Endodermal cell (in vitro differentiated cells): Measurements from ENCODE around the gene FHOD1. TPM values are rescaled to one million over a fixed set of nuclear protein-coding genes. Genes with fewer than 3 reads are reported as not detected.

Experiments used
- DNase-seq: peaks from one replicate; pipeline ENCODE4 v3.0.0-alpha.2; 2017
- H3K27ac ChIP-seq: 2 replicates; pipeline ENCODE4 v1.5.1; 2013; ENCODE audit warnings: mild to moderate bottlenecking, low read depth, low read length, moderate library complexity
- H3K27me3 ChIP-seq: 2 replicates; pipeline ENCODE4 v1.6.1; 2013; ENCODE audit warnings: mild to moderate bottlenecking, low read length, moderate library complexity; ENCODE audit not compliant: insufficient read depth, control insufficient read depth, poor library complexity, severe bottlenecking
- H3K36me3 ChIP-seq: 2 replicates; pipeline ENCODE4 v1.7.0; 2013; ENCODE audit warnings: mild to moderate bottlenecking, low read length, moderate library complexity; ENCODE audit not compliant: control insufficient read depth, insufficient read depth
- H3K4me1 ChIP-seq: one replicate; pipeline ENCODE4 v1.7.0; 2013; ENCODE audit warnings: low read length; ENCODE audit not compliant: control insufficient read depth, insufficient read depth
- H3K4me3 ChIP-seq: 2 replicates; pipeline ENCODE4 v1.5.1; 2013; ENCODE audit warnings: mild to moderate bottlenecking, low read length, moderate library complexity
- H3K9ac ChIP-seq: 2 replicates; pipeline ENCODE4 v1.6.1; 2013; ENCODE audit warnings: mild to moderate bottlenecking, low read length, moderate library complexity; ENCODE audit not compliant: poor library complexity, severe bottlenecking; ENCODE audit errors: extremely low read depth
- H3K9me3 ChIP-seq: 2 replicates; pipeline ENCODE4 v1.6.1; 2013; ENCODE audit warnings: mild to moderate bottlenecking, low read length, moderate library complexity; ENCODE audit not compliant: control insufficient read depth
- H3K27ac Mint-ChIP-seq: 2 replicates; pipeline ENCODE4 v1.8.0; 2020; ENCODE audit warnings: mixed read lengths
- H3K27me3 Mint-ChIP-seq: 2 replicates; pipeline ENCODE4 v1.8.0; 2021; ENCODE audit warnings: mild to moderate bottlenecking, mixed read lengths; ENCODE audit not compliant: insufficient read depth
- H3K36me3 Mint-ChIP-seq: 2 replicates; pipeline ENCODE4 v1.8.0; 2020; ENCODE audit warnings: low read depth, mixed read lengths
- H3K4me1 Mint-ChIP-seq: 2 replicates; pipeline ENCODE4 v1.8.0; 2020; ENCODE audit warnings: mixed read lengths
- H3K4me3 Mint-ChIP-seq: 2 replicates; pipeline ENCODE4 v1.8.0; 2020; ENCODE audit warnings: mild to moderate bottlenecking, moderate library complexity, mixed read lengths
- H3K9me3 Mint-ChIP-seq: 2 replicates; pipeline ENCODE4 v1.8.0; 2020; ENCODE audit warnings: mild to moderate bottlenecking, mixed read lengths
- CTCF ChIP-seq: fragments of 200-600 bp; sonication (generic); conservative IDR thresholded peaks from 2 replicates; pipeline ENCODE4 v1.5.0; 2021; ENCODE audit warnings: antibody characterized with exemption, mild to moderate bottlenecking
- WGBS, 2 experiments: methylation state at CpG; one replicate each; pipeline versions ENCODE4 v1.1.5 to v1.1.7; 2013; ENCODE audit warnings: missing lambda C conversion rate in 2 of 2, mixed read lengths in 1 of 2; ENCODE audit not compliant: insufficient coverage in 1 of 2, insufficient read length in 1 of 2; 5-methylcytosine and 5-hydroxymethylcytosine counted together
- total RNA-seq, 2 donors: library from RNA; stranded (reverse); fragmentation: NEBNext Ultra II Directional in 1 of 2; extraction: Animal tissue kit (Norgen Biotek cat#: 25700) in 1 of 2; gene quantifications; 2 replicates in 1 of 2; 3 replicates in 1 of 2; pipeline ENCODE4 v1.2.1, GENCODE V29; 2021

FHOD1 gene
- total RNA-seq, 2 donors from 2014 or later: 51.7 to 71.9 TPM

GRCh38 chr16:67256701-67257230 lies 9.5 kb upstream of the FHOD1 start:
- Mint-ChIP-seq H3K4me3 (no peak overlapping the region), H3K4me1 (peaks cover 3% of the 10 kb centered on the region), H3K27ac (no peak overlapping the region), H3K9me3 (no peaks in the 10 kb centered on the region), H3K27me3 (no peaks in the 10 kb centered on the region), H3K36me3 (no peaks in the 10 kb centered on the region)
- H3K27me3 ChIP-seq: no peaks in the 10 kb centered on the region
- H3K4me3 ChIP-seq: no peak overlapping the region
- peaks cover 55% of the 10 kb centered on the region for H3K36me3 ChIP-seq
- DNase-seq: no peak
- no peaks in the 10 kb centered on the region for H3K4me1 ChIP-seq
- no peaks in the 10 kb centered on the region for H3K9me3 ChIP-seq
- no peak for TF ChIP-seq CTCF
- H3K27ac ChIP-seq: no peak overlapping the region
- H3K9ac ChIP-seq: no peak overlapping the region
- 89 to 94% methylated on average over 3 to 11 of the region's 11 CpGs for WGBS, 2 experiments

DNA sequence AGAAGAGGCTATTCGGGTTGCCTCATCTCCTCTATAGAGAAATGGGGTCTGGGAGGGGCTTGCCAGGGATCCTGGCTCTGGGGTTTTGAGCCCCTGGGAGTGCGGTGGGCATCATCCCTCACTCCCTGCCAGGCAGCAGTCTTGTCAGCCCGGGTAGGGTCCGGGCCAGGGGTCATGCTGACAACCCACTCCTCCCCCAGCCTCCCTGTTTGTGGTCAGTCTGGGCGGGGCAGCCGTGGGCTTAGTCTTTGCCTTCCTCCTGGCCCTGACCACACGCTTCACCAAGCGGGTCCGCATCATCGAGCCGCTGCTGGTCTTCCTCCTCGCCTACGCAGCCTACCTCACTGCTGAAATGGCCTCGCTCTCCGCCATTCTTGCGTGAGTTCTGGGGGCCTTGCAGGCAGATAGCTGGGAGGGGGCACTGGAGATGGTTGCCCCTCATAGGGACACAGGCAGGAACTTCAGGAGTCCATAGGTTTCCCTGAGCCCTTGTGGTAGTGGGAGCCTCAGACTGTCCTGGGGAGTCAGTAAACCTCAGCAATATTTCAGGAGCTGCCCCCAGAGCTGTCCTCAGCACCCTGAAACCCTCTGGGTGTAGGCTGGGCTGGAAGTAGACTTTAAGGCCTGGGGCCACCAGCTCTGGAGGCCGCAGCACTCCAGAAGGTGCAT lies 8.4 kb upstream of the FHOD1 start:
- no peak for TF ChIP-seq CTCF
- no peak overlapping the region for H3K27ac Mint-ChIP-seq
- H3K9me3 Mint-ChIP-seq: no peaks in the 10 kb centered on the region
- no peaks in the 10 kb centered on the region for H3K4me1 ChIP-seq
- no peaks in the 10 kb centered on the region for H3K9me3 ChIP-seq
- no peak overlapping the region for H3K27ac ChIP-seq
- no peak overlapping the region for H3K4me3 ChIP-seq
- no peaks in the 10 kb centered on the region for H3K4me1 Mint-ChIP-seq
- H3K27me3 Mint-ChIP-seq: peaks cover 2% of the 10 kb centered on the region
- no peaks in the 10 kb centered on the region for H3K36me3 Mint-ChIP-seq
- H3K36me3 ChIP-seq: peaks cover 49% of the 10 kb centered on the region
- H3K9ac ChIP-seq: no peak overlapping the region
- H3K4me3 Mint-ChIP-seq: no peak overlapping the region
- no peak for DNase-seq
- no peaks in the 10 kb centered on the region for H3K27me3 ChIP-seq
- 90 to 95% methylated on average over 16 to 17 of the region's 17 CpGs for WGBS, 2 experiments

DNA sequence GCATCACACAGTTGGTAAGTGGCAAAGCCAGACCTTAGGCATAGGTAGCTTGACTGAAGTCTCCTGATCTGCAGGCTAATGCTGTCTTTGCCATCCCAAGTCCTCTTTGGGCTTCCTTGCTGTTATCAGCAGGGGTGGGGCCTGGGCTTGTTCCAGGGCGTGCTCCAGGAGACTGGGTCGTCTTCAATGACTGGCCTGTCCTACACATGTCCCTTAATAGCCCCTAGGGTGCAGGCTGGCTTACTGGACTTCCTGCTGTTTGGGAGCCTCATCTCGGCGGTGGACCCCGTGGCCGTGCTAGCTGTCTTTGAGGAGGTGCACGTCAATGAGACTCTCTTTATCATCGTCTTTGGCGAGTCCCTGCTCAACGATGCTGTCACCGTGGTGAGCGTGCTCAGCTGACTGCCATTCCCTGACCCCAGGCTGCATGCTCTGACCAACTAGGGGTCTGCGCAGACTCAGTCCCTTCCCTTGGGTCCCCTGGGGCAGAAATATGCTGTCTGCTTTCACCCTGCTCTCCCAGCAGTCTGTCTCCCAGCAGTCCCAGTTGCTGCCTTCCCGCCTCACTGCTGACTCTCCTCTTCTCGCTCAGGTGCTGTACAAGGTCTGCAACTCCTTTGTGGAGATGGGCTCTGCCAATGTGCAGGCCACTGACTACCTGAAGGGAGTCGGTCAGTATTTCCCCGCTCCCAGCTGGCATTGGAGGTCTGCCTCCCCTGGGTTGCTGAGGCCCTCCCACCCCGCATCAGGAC lies 7.7 kb upstream of the FHOD1 start:
- no peak for DNase-seq
- no peaks in the 10 kb centered on the region for H3K36me3 Mint-ChIP-seq
- Histone ChIP-seq H3K36me3 (peaks cover 49% of the 10 kb centered on the region), H3K4me3 (no peak overlapping the region), H3K9me3 (no peaks in the 10 kb centered on the region), H3K9ac (no peak overlapping the region), H3K27me3 (no peaks in the 10 kb centered on the region), H3K27ac (no peak overlapping the region), H3K4me1 (no peaks in the 10 kb centered on the region)
- 93 to 95% methylated on average over 17 to 18 of the region's 18 CpGs for WGBS, 2 experiments
- peaks cover 8% of the 10 kb centered on the region for H3K27me3 Mint-ChIP-seq
- no peak overlapping the region for H3K4me3 Mint-ChIP-seq
- no peak for TF ChIP-seq CTCF
- H3K27ac Mint-ChIP-seq: no peak overlapping the region
- H3K4me1 Mint-ChIP-seq: peaks cover 2% of the 10 kb centered on the region
- no peaks in the 10 kb centered on the region for H3K9me3 Mint-ChIP-seq
